NT2/D1 (cell line): ENCODE data around the gene PKD2L2.
"Not testable (repeated sequence)": the region's sequence is repeated elsewhere in the genome, so short reads cannot be mapped to it uniquely, and the experiment has no call there.

Experiments used
- SUZ12 ChIP-seq: IDR thresholded peaks from 2 replicates; pipeline ENCODE4 v1.6.1; 2011; ENCODE audit not compliant: insufficient read length, insufficient read depth; ENCODE audit errors: extremely low read depth
- YY1 ChIP-seq: IDR thresholded peaks from 2 replicates; pipeline ENCODE4 v1.6.1; 2011; ENCODE audit not compliant: insufficient read length, insufficient read depth
- ZNF274 ChIP-seq: IDR thresholded peaks from 2 replicates; pipeline ENCODE4 v1.6.1; 2011; ENCODE audit warnings: mild to moderate bottlenecking, low read depth, low read length

DNA sequence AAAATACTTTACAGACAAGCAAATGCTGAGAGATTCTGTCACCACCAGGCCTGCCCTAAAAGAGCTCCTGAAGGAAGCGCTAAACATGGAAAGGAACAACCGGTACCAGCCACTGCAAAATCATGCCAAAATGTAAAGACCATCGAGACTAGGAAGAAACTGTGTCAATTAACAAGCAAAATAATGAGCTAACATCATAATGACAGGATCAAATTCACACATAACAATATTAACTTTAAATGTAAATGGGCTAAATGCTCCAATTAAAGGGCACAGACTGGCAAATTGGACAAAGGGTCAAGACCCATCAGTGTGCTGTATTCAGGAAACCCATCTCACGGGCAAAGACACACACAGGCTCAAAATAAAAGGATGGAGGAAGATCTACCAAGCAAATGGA is 81.1 kb downstream of the PKD2L2 start:
- not testable (repeated sequence) for TF ChIP-seq SUZ12, ZNF274, YY1
